A549 (cell line): Measurements from ENCODE around the gene VTA1.

ENCODE experiments used
- BHLHE40 ChIP-seq: IDR thresholded peaks from 2 replicates; pipeline ENCODE4 v1.6.1; 2012; ENCODE audit warnings: low read depth, low read length, inconsistent platforms
- CBX2 ChIP-seq: fragments of 200-600 bp; sonication (generic); IDR thresholded peaks from 2 replicates; pipeline ENCODE4 v1.6.1; 2016; ENCODE audit warnings: low read depth, mild to moderate bottlenecking, borderline replicate concordance
- HOXA7 ChIP-seq: fragments of 250-450 bp; sonication (Bioruptor Pico); IDR thresholded peaks from 2 replicates; pipeline ENCODE4 v1.5.0; 2020; ENCODE audit warnings: mild to moderate bottlenecking, moderate library complexity
- JUN ChIP-seq, 2 experiments: fragments of >200 bp; sonication (Bioruptor Twin); formaldehyde crosslinking; IDR thresholded peaks; 2 replicates in 1 of 2; 3 replicates in 1 of 2; pipeline ENCODE4 v1.6.1; 2016 to 2017
- MAFK ChIP-seq: fragments of 450-650 bp; IDR thresholded peaks from 2 replicates; pipeline ENCODE4 v1.6.1; 2014; ENCODE audit not compliant: partially characterized antibody
- POLR2A ChIP-seq: IDR thresholded peaks from 2 replicates; pipeline ENCODE4 v1.6.1; 2012; ENCODE audit warnings: mild to moderate bottlenecking, low read length
- RAD21 ChIP-seq, 2 experiments: fragments of >200 bp in 1 of 2; sonication (Bioruptor Twin) in 1 of 2; formaldehyde crosslinking in 1 of 2; IDR thresholded peaks in 1 of 2; conservative IDR thresholded peaks in 1 of 2; 2 replicates in 1 of 2; 3 replicates in 1 of 2; pipeline ENCODE4 v1.6.1; 2012 to 2018; ENCODE audit warnings: inconsistent platforms in 1 of 2
- RFX5 ChIP-seq: fragments of 450-650 bp; IDR thresholded peaks from 2 replicates; pipeline ENCODE4 v1.7.1; 2014; ENCODE audit warnings: antibody characterized with exemption, mild to moderate bottlenecking, moderate library complexity
- ZFP36 ChIP-seq: fragments of 450-650 bp; IDR thresholded peaks from 2 replicates; pipeline ENCODE4 v1.6.1; 2014; ENCODE audit warnings: borderline replicate concordance; ENCODE audit not compliant: partially characterized antibody
- TF ChIP-seq, protein P1 (sequence below): fragments of >200 bp; sonication (Bioruptor Twin); formaldehyde crosslinking; IDR thresholded peaks from 3 replicates; pipeline ENCODE4 v1.5.1; 2016
- TF ChIP-seq, protein P2 (sequence below): fragments of 200-600 bp; sonication (generic); IDR thresholded peaks from 2 replicates; pipeline ENCODE4 v1.6.1; 2016; ENCODE audit warnings: antibody characterized with exemption, mild to moderate bottlenecking, moderate library complexity
- TF ChIP-seq, protein P3 (sequence below): fragments of >200 bp; sonication (Bioruptor Twin); formaldehyde crosslinking; IDR thresholded peaks from 3 replicates; pipeline ENCODE4 v1.6.1; 2016

DNA sequence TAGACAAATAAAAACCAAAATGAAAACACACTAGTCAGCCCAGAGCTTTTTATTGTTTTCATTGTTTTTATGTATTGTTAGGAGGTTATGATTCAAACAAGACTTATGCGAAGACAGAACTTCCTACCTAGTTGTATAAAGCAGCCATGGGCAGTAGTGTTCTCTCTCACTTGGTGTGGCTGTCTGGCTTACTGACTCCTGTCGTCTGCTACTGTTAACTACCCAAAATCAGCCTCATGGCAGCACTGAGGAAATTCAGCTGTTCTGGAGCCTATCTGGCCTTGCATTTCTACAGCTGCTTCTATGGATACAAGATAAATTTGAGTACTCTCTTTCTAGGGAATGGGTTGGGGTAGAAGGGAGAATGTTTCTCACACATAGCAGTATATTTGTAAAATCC lies 20.4 kb downstream of the VTA1 start:
- TF ChIP-seq, protein P1, sequence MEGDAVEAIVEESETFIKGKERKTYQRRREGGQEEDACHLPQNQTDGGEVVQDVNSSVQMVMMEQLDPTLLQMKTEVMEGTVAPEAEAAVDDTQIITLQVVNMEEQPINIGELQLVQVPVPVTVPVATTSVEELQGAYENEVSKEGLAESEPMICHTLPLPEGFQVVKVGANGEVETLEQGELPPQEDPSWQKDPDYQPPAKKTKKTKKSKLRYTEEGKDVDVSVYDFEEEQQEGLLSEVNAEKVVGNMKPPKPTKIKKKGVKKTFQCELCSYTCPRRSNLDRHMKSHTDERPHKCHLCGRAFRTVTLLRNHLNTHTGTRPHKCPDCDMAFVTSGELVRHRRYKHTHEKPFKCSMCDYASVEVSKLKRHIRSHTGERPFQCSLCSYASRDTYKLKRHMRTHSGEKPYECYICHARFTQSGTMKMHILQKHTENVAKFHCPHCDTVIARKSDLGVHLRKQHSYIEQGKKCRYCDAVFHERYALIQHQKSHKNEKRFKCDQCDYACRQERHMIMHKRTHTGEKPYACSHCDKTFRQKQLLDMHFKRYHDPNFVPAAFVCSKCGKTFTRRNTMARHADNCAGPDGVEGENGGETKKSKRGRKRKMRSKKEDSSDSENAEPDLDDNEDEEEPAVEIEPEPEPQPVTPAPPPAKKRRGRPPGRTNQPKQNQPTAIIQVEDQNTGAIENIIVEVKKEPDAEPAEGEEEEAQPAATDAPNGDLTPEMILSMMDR, result no peak
- TF ChIP-seq POLR2A, result no peak
- TF ChIP-seq RAD21 (conservative IDR thresholded peaks at IDR 0.05 in 1 of 2, IDR thresholded peaks at IDR 0.05 in 1 of 2), result no peak
- TF ChIP-seq, protein P2, sequence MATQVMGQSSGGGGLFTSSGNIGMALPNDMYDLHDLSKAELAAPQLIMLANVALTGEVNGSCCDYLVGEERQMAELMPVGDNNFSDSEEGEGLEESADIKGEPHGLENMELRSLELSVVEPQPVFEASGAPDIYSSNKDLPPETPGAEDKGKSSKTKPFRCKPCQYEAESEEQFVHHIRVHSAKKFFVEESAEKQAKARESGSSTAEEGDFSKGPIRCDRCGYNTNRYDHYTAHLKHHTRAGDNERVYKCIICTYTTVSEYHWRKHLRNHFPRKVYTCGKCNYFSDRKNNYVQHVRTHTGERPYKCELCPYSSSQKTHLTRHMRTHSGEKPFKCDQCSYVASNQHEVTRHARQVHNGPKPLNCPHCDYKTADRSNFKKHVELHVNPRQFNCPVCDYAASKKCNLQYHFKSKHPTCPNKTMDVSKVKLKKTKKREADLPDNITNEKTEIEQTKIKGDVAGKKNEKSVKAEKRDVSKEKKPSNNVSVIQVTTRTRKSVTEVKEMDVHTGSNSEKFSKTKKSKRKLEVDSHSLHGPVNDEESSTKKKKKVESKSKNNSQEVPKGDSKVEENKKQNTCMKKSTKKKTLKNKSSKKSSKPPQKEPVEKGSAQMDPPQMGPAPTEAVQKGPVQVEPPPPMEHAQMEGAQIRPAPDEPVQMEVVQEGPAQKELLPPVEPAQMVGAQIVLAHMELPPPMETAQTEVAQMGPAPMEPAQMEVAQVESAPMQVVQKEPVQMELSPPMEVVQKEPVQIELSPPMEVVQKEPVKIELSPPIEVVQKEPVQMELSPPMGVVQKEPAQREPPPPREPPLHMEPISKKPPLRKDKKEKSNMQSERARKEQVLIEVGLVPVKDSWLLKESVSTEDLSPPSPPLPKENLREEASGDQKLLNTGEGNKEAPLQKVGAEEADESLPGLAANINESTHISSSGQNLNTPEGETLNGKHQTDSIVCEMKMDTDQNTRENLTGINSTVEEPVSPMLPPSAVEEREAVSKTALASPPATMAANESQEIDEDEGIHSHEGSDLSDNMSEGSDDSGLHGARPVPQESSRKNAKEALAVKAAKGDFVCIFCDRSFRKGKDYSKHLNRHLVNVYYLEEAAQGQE, result no peak
- TF ChIP-seq RFX5, result no peak
- no peak for TF ChIP-seq MAFK
- no peak for TF ChIP-seq JUN (IDR thresholded peaks at IDR 0.05)
- no peak for TF ChIP-seq CBX2
- TF ChIP-seq HOXA7, result no peak
- no peak for TF ChIP-seq ZFP36
- TF ChIP-seq, protein P3, sequence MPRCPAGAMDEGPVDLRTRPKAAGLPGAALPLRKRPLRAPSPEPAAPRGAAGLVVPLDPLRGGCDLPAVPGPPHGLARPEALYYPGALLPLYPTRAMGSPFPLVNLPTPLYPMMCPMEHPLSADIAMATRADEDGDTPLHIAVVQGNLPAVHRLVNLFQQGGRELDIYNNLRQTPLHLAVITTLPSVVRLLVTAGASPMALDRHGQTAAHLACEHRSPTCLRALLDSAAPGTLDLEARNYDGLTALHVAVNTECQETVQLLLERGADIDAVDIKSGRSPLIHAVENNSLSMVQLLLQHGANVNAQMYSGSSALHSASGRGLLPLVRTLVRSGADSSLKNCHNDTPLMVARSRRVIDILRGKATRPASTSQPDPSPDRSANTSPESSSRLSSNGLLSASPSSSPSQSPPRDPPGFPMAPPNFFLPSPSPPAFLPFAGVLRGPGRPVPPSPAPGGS, result no peak
- TF ChIP-seq BHLHE40, result no peak
